Neural cell (in vitro differentiated cells): ENCODE results near the gene DGKZ. TPM values are rescaled to one million over a fixed set of nuclear protein-coding genes. Genes with fewer than 3 reads are reported as not detected.
A peak's percentile ranks its signal among the peaks of the same experiment; 100 is the strongest.

Source experiments
- H2AFZ ChIP-seq: fragments of 200-600, 300-800 bp; sonication (generic), shearing (Covaris generic); 2 replicates; pipeline ENCODE4 v1.6.0; 2014; ENCODE audit warnings: low read depth, mild to moderate bottlenecking, antibody characterized with exemption, low read length, moderate library complexity
- H3F3A ChIP-seq: fragments of 200-600 bp; shearing (Covaris generic); 2 replicates; pipeline ENCODE4 v1.6.1; 2016; ENCODE audit warnings: mild to moderate bottlenecking, moderate library complexity, mixed read lengths, antibody characterized with exemption, low read length; ENCODE audit not compliant: insufficient read depth, poor library complexity, severe bottlenecking
- H3K27ac ChIP-seq: fragments of 200-600, 300-800 bp; sonication (generic), shearing (Covaris generic); 2 replicates; pipeline ENCODE4 v1.5.1; 2014; ENCODE audit warnings: mild to moderate bottlenecking, low read length, moderate library complexity
- H3K27me3 ChIP-seq: fragments of 300-800, 200-600 bp; sonication (generic), shearing (Covaris generic); 2 replicates; pipeline ENCODE4 v1.6.0; 2014; ENCODE audit warnings: mild to moderate bottlenecking, low read depth, low read length, moderate library complexity; ENCODE audit not compliant: insufficient read depth
- H3K36me3 ChIP-seq: fragments of 300-800, 200-600 bp; sonication (generic), shearing (Covaris generic); 2 replicates; pipeline ENCODE4 v1.5.1; 2014; ENCODE audit warnings: mild to moderate bottlenecking, antibody characterized with exemption, low read length, moderate library complexity; ENCODE audit not compliant: insufficient read depth
- H3K4me2 ChIP-seq: fragments of 300-800, 200-600 bp; sonication (generic), shearing (Covaris generic); 2 replicates; pipeline ENCODE4 v1.6.0; 2014; ENCODE audit warnings: mild to moderate bottlenecking, low read length
- H3K4me3 ChIP-seq: fragments of 300-800, 200-600 bp; sonication (generic), shearing (Covaris generic); 2 replicates; pipeline ENCODE4 v1.5.1; 2014; ENCODE audit warnings: mild to moderate bottlenecking, low read length, moderate library complexity
- H3K79me2 ChIP-seq: fragments of 200-600 bp; shearing (Covaris generic); replicated peaks from 2 replicates; pipeline ENCODE4 v1.6.0; 2014; ENCODE audit warnings: mild to moderate bottlenecking, low read length, moderate library complexity; ENCODE audit not compliant: insufficient read depth
- H3K9ac ChIP-seq: fragments of 300-800, 200-600 bp; sonication (generic), shearing (Covaris generic); 2 replicates; pipeline ENCODE4 v1.6.1; 2016; ENCODE audit warnings: mild to moderate bottlenecking, low read length, mixed read lengths
- H3K9me2 ChIP-seq: fragments of 200-600 bp; shearing (Covaris generic); 2 replicates; pipeline ENCODE4 v1.6.1; 2016; ENCODE audit warnings: mild to moderate bottlenecking, low read length, mixed read lengths; ENCODE audit not compliant: insufficient read depth
- H3K9me3 ChIP-seq: fragments of 200-600, 300-800 bp; sonication (generic), shearing (Covaris generic); 2 replicates; pipeline ENCODE4 v1.6.1; 2016; ENCODE audit warnings: mild to moderate bottlenecking, mixed run types, low read length, moderate library complexity, mixed read lengths
- H4K20me1 ChIP-seq: fragments of 200-600 bp; shearing (Covaris generic); 2 replicates; pipeline ENCODE4 v1.6.1; 2016; ENCODE audit warnings: mild to moderate bottlenecking, mixed run types; ENCODE audit not compliant: insufficient read depth
- EP300 ChIP-seq: fragments of 450-650 bp; conservative IDR thresholded peaks from 2 replicates; pipeline ENCODE4 v1.6.1; 2014; ENCODE audit warnings: antibody characterized with exemption, mild to moderate bottlenecking, moderate library complexity; ENCODE audit not compliant: poor library complexity, severe bottlenecking
- EZH2 ChIP-seq: fragments of 200-600, 300-800 bp; shearing (Covaris generic), sonication (generic); IDR thresholded peaks from 2 replicates; pipeline ENCODE4 v1.6.1; 2014; ENCODE audit warnings: antibody characterized with exemption, low read length, borderline replicate concordance, mild to moderate bottlenecking; ENCODE audit not compliant: insufficient read depth, poor library complexity, severe bottlenecking
- MXI1 ChIP-seq: fragments of 450-650 bp; conservative IDR thresholded peaks from 2 replicates; pipeline ENCODE4 v1.6.1; 2014; ENCODE audit warnings: antibody characterized with exemption, mild to moderate bottlenecking; ENCODE audit not compliant: poor library complexity, severe bottlenecking
- POLR2AphosphoS5 ChIP-seq: IDR thresholded peaks from 2 replicates; pipeline ENCODE4 v1.6.1; 2012
- RAD21 ChIP-seq: fragments of 450-650 bp; conservative IDR thresholded peaks from 2 replicates; pipeline ENCODE4 v1.6.1; 2014; ENCODE audit warnings: antibody characterized with exemption, mild to moderate bottlenecking, moderate library complexity
- SMC3 ChIP-seq: fragments of 450-650 bp; conservative IDR thresholded peaks from 2 replicates; pipeline ENCODE4 v1.6.1; 2014; ENCODE audit warnings: antibody characterized with exemption, mild to moderate bottlenecking, moderate library complexity; ENCODE audit not compliant: poor library complexity
- TAF1 ChIP-seq: IDR thresholded peaks from 2 replicates; pipeline ENCODE4 v1.6.1; 2012; ENCODE audit warnings: low read depth
- polyA plus RNA-seq: library from polyadenylated mRNA; depleted of rRNA; stranded (reverse); fragments of >200 nt; gene quantifications from 2 replicates; pipeline ENCODE4 v1.2.3, GENCODE V29; 2014
- TF ChIP-seq, protein P1 (sequence below): IDR thresholded peaks from 2 replicates; pipeline ENCODE4 v1.6.1; 2012; ENCODE audit warnings: borderline replicate concordance
- TF ChIP-seq, protein P2 (sequence below): fragments of 450-650 bp; IDR thresholded peaks from 2 replicates; pipeline ENCODE4 v1.5.1; 2014; ENCODE audit warnings: antibody characterized with exemption, mild to moderate bottlenecking, moderate library complexity; ENCODE audit not compliant: poor library complexity, severe bottlenecking

Gene DGKZ
- polyA plus RNA-seq, 1 donor from 2014 or later: 55.7 TPM

DNA sequence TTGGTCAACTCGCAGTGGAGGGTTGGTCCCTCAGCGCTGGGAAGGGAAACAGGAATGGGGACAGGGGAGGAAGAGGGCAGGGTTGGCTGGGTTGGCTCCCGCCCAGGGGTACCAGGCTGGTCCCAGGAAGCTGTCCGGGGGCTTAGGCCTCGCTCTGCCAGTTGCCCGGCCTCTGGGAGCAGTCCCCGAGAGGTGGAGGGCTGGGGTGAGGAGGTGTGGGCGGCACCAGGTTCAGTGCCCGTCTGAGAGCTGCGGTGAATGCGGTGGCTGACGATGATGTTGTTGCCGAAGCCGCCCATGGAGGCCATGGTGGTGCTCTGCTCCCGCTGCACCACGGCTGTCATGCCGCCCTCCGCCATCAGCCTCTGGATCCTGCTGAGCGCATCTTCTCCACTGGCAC lies 50.3 kb downstream of the DGKZ start:
- Histone ChIP-seq H3K9ac (no peak overlapping the region), H3K27me3 (peaks cover 13% of the 10 kb centered on the region), H3K4me3 (no peak overlapping the region), H2AFZ (no peak overlapping the region), H3K4me2 (no peak overlapping the region), H3K36me3 (no peaks in the 10 kb centered on the region), H3K9me2 (no peaks in the 10 kb centered on the region), H4K20me1 (no peaks in the 10 kb centered on the region), H3K9me3 (no peaks in the 10 kb centered on the region), H3F3A (no peaks in the 10 kb centered on the region), H3K79me2 (no peaks in the 10 kb centered on the region), H3K27ac (peak overlapping the region; percentile 49)
- TF ChIP-seq, protein P1, sequence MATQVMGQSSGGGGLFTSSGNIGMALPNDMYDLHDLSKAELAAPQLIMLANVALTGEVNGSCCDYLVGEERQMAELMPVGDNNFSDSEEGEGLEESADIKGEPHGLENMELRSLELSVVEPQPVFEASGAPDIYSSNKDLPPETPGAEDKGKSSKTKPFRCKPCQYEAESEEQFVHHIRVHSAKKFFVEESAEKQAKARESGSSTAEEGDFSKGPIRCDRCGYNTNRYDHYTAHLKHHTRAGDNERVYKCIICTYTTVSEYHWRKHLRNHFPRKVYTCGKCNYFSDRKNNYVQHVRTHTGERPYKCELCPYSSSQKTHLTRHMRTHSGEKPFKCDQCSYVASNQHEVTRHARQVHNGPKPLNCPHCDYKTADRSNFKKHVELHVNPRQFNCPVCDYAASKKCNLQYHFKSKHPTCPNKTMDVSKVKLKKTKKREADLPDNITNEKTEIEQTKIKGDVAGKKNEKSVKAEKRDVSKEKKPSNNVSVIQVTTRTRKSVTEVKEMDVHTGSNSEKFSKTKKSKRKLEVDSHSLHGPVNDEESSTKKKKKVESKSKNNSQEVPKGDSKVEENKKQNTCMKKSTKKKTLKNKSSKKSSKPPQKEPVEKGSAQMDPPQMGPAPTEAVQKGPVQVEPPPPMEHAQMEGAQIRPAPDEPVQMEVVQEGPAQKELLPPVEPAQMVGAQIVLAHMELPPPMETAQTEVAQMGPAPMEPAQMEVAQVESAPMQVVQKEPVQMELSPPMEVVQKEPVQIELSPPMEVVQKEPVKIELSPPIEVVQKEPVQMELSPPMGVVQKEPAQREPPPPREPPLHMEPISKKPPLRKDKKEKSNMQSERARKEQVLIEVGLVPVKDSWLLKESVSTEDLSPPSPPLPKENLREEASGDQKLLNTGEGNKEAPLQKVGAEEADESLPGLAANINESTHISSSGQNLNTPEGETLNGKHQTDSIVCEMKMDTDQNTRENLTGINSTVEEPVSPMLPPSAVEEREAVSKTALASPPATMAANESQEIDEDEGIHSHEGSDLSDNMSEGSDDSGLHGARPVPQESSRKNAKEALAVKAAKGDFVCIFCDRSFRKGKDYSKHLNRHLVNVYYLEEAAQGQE: no peak
- TF ChIP-seq POLR2AphosphoS5 (no peak), EZH2 (no peak), EP300 (no peak), SMC3 (no peak), TAF1 (no peak), RAD21 (no peak), MXI1 (no peak)
- TF ChIP-seq, protein P2, sequence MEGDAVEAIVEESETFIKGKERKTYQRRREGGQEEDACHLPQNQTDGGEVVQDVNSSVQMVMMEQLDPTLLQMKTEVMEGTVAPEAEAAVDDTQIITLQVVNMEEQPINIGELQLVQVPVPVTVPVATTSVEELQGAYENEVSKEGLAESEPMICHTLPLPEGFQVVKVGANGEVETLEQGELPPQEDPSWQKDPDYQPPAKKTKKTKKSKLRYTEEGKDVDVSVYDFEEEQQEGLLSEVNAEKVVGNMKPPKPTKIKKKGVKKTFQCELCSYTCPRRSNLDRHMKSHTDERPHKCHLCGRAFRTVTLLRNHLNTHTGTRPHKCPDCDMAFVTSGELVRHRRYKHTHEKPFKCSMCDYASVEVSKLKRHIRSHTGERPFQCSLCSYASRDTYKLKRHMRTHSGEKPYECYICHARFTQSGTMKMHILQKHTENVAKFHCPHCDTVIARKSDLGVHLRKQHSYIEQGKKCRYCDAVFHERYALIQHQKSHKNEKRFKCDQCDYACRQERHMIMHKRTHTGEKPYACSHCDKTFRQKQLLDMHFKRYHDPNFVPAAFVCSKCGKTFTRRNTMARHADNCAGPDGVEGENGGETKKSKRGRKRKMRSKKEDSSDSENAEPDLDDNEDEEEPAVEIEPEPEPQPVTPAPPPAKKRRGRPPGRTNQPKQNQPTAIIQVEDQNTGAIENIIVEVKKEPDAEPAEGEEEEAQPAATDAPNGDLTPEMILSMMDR: no peak

DNA sequence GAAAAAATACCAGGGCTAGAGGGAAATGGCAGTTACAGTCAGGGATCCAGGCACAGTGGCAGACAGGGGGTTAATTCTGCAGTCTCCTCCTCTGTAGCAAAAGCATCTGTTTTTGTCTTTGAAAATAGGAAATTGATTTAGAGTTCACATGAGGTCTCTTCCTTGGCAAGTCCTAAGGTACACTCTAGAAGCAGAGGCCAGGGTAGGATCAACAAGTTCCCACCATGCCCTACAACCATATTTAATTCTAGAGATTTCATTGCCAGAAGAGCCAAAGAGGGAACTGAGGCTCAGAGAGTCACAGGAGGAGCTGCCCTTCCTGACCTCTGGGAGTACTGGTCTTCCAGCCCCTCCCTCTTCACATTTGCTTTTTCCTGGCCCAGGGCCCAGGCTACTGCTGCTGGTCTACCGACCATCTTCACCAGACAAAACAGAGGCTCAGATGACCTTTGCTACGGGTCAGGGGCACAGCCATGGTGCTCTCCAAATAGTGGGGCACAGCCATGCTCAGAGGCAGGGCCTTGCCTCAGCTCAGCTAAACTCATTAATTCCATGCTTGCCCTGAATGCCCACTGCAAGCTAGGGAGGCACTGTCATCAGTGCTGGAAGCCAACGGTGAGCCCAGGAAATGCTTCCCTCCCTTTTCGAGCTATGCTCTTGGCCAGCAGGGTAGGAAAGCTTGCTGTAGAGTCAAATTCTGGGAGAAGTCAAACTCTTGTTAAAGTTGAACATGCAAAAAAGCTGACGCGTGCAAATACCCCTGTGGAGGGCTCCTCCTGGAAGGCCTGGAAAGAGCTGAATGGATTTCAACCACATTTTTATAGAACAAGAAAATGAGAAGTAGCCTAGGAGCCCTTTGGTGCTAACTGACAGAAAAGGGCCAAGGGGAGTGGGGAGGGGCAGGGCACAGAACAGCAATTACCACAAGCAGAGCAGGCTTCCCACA lies 56.0 kb downstream of the DGKZ start:
- H3K36me3 ChIP-seq: no peaks in the 10 kb centered on the region
- no peak overlapping the region for H2AFZ ChIP-seq
- H3K9me2 ChIP-seq: no peaks in the 10 kb centered on the region
- no peaks in the 10 kb centered on the region for H3K79me2 ChIP-seq
- no peaks in the 10 kb centered on the region for H4K20me1 ChIP-seq
- no peak overlapping the region for H3K4me2 ChIP-seq
- no peak overlapping the region for H3K4me3 ChIP-seq
- H3K9ac ChIP-seq: no peak overlapping the region
- H3F3A ChIP-seq: no peaks in the 10 kb centered on the region
- H3K9me3 ChIP-seq: no peaks in the 10 kb centered on the region
- no peak overlapping the region for H3K27ac ChIP-seq
- H3K27me3 ChIP-seq: no peaks in the 10 kb centered on the region
- TF ChIP-seq EP300 (no peak), EZH2 (no peak), SMC3 (no peak), TAF1 (no peak), MXI1 (no peak), RAD21 (no peak), POLR2AphosphoS5 (no peak)
- TF ChIP-seq, protein P2: no peak
- TF ChIP-seq, protein P1: no peak
